K562 (cell line): ENCODE measurements around the gene TTYH2.

Source experiments
- BRD9 ChIP-seq: fragments of 450-650 bp; IDR thresholded peaks from 2 replicates; pipeline ENCODE4 v1.6.1; 2018; ENCODE audit warnings: low read depth; ENCODE audit not compliant: partially characterized antibody
- CHD2 ChIP-seq: IDR thresholded peaks from 2 replicates; pipeline ENCODE4 v1.6.1; 2011; ENCODE audit warnings: low read depth, low read length
- KAT2B ChIP-seq: IDR thresholded peaks from one replicate; pipeline ENCODE4 v1.6.1; 2012; ENCODE audit warnings: low read depth, mild to moderate bottlenecking, control low read depth, inconsistent platforms, low read length, moderate library complexity
- MAFK ChIP-seq: IDR thresholded peaks from 2 replicates; pipeline ENCODE4 v1.6.1; 2011; ENCODE audit warnings: low read length, improper control_type of control experiment
- MAX ChIP-seq: sonication (generic); formaldehyde crosslinking; IDR thresholded peaks from 2 replicates; pipeline ENCODE4 v1.9.0; 2022; ENCODE audit warnings: mild to moderate bottlenecking, missing genetic modification reagents
- OTX1 ChIP-seq: fragments of 450-650 bp; formaldehyde crosslinking; IDR thresholded peaks from 2 replicates; pipeline ENCODE4 v1.4.0; 2022; ENCODE audit warnings: mild to moderate bottlenecking
- POLR2G ChIP-seq: fragments of 200-400 bp; formaldehyde crosslinking; IDR thresholded peaks from 2 replicates; pipeline ENCODE4 v1.6.1; 2017; ENCODE audit warnings: low read depth, mild to moderate bottlenecking, antibody characterized with exemption, low read length, moderate library complexity
- STAG1 ChIP-seq: sonication (generic); formaldehyde crosslinking; IDR thresholded peaks from 2 replicates; pipeline ENCODE4 v1.5.0; 2020; ENCODE audit warnings: missing genetic modification reagents, borderline replicate concordance
- TFE3 ChIP-seq: fragments of 450-650 bp; formaldehyde crosslinking; IDR thresholded peaks from 2 replicates; pipeline ENCODE4 v1.4.0; 2020; ENCODE audit warnings: mild to moderate bottlenecking, mixed read lengths
- ZNF76 ChIP-seq: fragments of 250-450 bp; sonication (Bioruptor Pico); IDR thresholded peaks from 2 replicates; pipeline ENCODE4 v1.4.0; 2020; ENCODE audit warnings: mild to moderate bottlenecking, moderate library complexity, borderline replicate concordance
- ZSCAN29 ChIP-seq: fragments of 450-650 bp; IDR thresholded peaks from 2 replicates; pipeline ENCODE4 v1.6.1; 2017

- 0 out of 2 replicates have a peak, but pooled peaks have one; percentile 36 for TF ChIP-seq ZNF76 (CRISPR knock-in tag)
- TF ChIP-seq POLR2G: no peak
- no peak for TF ChIP-seq TFE3 (CRISPR knock-in tag)
- TF ChIP-seq CHD2: no peak
- no peak for TF ChIP-seq MAFK
- TF ChIP-seq BRD9: peak; percentile 70
- peak; percentile 62 for TF ChIP-seq MAX (CRISPR knock-in tag)
- TF ChIP-seq OTX1: no peak
- no peak for TF ChIP-seq STAG1 (CRISPR knock-in tag)
- TF ChIP-seq ZSCAN29: no peak
- no peak for TF ChIP-seq KAT2B
These were observed 83.2 kb downstream of the TTYH2 start for GRCh38 chr17:74296548-74296936.
